Ascending aorta (tissue), 2 donors: ENCODE measurements around the gene APOL4. TPM values are rescaled to one million over a fixed set of nuclear protein-coding genes. Genes with fewer than 3 reads are reported as not detected.

Source experiments
- DNase-seq, 2 donors: peaks; one replicate each; pipeline ENCODE4 v3.0.0-alpha.2; 2019; ENCODE audit warnings: low spot score in 2 of 2
- H3K27ac ChIP-seq, 2 donors: fragments of 200-600 bp; sonication (generic); one replicate each; pipeline ENCODE4 v1.5.1; 2016 to 2017; ENCODE audit warnings: mild to moderate bottlenecking in 1 of 2
- H3K27me3 ChIP-seq: fragments of 200-600 bp; sonication (generic); one replicate; pipeline ENCODE4 v1.5.1; 2017
- H3K36me3 ChIP-seq, 2 donors: fragments of 200-600 bp; sonication (generic); one replicate each; pipeline ENCODE4 v1.5.1; 2016
- H3K4me1 ChIP-seq, 2 donors: fragments of 200-600 bp; sonication (generic); one replicate each; pipeline ENCODE4 v1.5.1; 2016 to 2017; ENCODE audit warnings: mild to moderate bottlenecking in 1 of 2
- H3K4me3 ChIP-seq, 2 donors: fragments of 200-600 bp; sonication (generic); one replicate each; pipeline ENCODE4 v1.5.1; 2016 to 2017; ENCODE audit warnings: mild to moderate bottlenecking in 1 of 2
- H3K9me3 ChIP-seq, 2 donors: fragments of 200-600 bp; sonication (generic); one replicate each; pipeline ENCODE4 v1.5.1; 2016
- intact Hi-C: fragments of 100-400 bp; cut with DNase I; formaldehyde crosslinking; loops from one replicate; pipeline ENCODE4 v1.15.1; 2023
- total RNA-seq: library from RNA; depleted of rRNA; stranded (reverse); fragments of >200 nt; gene quantifications from one replicate; pipeline ENCODE4 v1.1.0, GENCODE V29; 2016
- TF ChIP-seq, protein P1 (sequence below), 3 experiments: fragments of 200-600 bp in 2 of 3; fragments of 450-650 bp in 1 of 3; sonication (generic) in 2 of 3; IDR thresholded peaks; one replicate each; pipeline ENCODE4 v1.5.1; 2016 to 2019; ENCODE audit warnings: antibody characterized with exemption in 3 of 3, mild to moderate bottlenecking in 1 of 3, moderate library complexity in 1 of 3

Gene APOL4
- total RNA-seq, 1 donor from 2014 or later = not detected

DNA sequence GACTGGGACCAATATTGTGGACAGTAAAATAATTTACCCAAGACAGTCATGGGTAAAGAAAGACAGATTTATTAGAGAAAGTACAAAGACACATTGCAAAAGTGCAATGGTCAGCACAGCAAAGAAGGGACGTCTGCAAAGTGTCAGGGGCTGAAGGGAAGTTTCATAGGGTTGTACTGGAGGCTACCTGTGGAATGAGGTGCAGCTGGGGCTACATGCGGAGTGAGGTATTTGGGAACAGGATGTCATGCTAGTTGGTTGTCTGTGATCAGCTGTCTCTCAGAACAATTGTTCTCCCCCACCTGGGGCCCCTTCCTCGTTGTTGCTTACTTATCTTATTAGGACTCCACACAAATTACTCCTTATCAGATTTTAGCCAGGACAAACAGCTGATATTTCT lies 29.7 kb downstream of the APOL4 start:
- no peak overlapping the region for H3K27ac ChIP-seq
- H3K36me3 ChIP-seq = no peaks in the 10 kb centered on the region
- H3K4me1 ChIP-seq = no peaks in the 10 kb centered on the region
- TF ChIP-seq, protein P1, sequence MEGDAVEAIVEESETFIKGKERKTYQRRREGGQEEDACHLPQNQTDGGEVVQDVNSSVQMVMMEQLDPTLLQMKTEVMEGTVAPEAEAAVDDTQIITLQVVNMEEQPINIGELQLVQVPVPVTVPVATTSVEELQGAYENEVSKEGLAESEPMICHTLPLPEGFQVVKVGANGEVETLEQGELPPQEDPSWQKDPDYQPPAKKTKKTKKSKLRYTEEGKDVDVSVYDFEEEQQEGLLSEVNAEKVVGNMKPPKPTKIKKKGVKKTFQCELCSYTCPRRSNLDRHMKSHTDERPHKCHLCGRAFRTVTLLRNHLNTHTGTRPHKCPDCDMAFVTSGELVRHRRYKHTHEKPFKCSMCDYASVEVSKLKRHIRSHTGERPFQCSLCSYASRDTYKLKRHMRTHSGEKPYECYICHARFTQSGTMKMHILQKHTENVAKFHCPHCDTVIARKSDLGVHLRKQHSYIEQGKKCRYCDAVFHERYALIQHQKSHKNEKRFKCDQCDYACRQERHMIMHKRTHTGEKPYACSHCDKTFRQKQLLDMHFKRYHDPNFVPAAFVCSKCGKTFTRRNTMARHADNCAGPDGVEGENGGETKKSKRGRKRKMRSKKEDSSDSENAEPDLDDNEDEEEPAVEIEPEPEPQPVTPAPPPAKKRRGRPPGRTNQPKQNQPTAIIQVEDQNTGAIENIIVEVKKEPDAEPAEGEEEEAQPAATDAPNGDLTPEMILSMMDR (IDR thresholded peaks at IDR 0.05) = no peak
- intact Hi-C loops = no loop called here
- no peaks in the 10 kb centered on the region for H3K9me3 ChIP-seq
- H3K4me3 ChIP-seq = no peak overlapping the region
- DNase-seq = no peak
- no peaks in the 10 kb centered on the region for H3K27me3 ChIP-seq

GRCh38 chr22:36166518-36167220 lies 34.9 kb downstream of the APOL4 start:
- no peaks in the 10 kb centered on the region for H3K4me1 ChIP-seq
- intact Hi-C loops = no loop called here
- H3K4me3 ChIP-seq = no peak overlapping the region
- H3K36me3 ChIP-seq = no peaks in the 10 kb centered on the region
- TF ChIP-seq, protein P1 (IDR thresholded peaks at IDR 0.05) = no peak
- H3K9me3 ChIP-seq = no peaks in the 10 kb centered on the region
- DNase-seq = peak in 1 of 2 donors; percentile 40
- no peak overlapping the region for H3K27ac ChIP-seq
- H3K27me3 ChIP-seq = no peaks in the 10 kb centered on the region

- Histone ChIP-seq H3K9me3 (no peaks in the 10 kb centered on the region), H3K4me3 (no peak overlapping the region), H3K27me3 (no peaks in the 10 kb centered on the region), H3K27ac (no peak overlapping the region), H3K36me3 (no peaks in the 10 kb centered on the region), H3K4me1 (peaks cover 0 to 5% of the 10 kb centered on the region in 2 donors)
- TF ChIP-seq, protein P1 (IDR thresholded peaks at IDR 0.05) = no peak
- intact Hi-C loops = no loop called here
- DNase-seq = no peak
These were observed 35.5 kb downstream of the APOL4 start for GRCh38 chr22:36166086-36166485.

DNA sequence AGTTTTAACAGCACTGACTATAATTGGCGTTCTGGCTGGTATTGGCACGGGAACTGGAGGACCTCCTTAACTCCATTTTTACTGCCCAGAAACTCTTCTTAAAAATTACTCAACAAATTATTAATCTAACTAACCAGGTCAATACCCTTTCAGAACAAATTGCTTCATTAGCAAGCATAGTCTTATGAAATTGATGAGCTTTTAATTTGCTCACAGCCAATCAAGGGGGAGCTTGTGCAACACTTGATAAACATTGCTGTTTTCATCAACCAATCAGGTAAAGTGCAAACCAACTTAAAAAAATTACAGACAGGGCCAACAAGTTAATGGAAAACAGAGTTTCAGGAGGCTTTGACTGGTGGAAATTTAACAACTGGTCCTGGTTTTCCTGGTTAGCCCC lies 36.5 kb downstream of the APOL4 start:
- Histone ChIP-seq H3K36me3 (no peaks in the 10 kb centered on the region), H3K4me1 (peaks cover 0 to 13% of the 10 kb centered on the region in 2 donors), H3K27me3 (no peaks in the 10 kb centered on the region), H3K9me3 (no peaks in the 10 kb centered on the region), H3K4me3 (no peak overlapping the region), H3K27ac (no peak overlapping the region)
- DNase-seq = no peak
- TF ChIP-seq, protein P1 (IDR thresholded peaks at IDR 0.05) = no peak
- intact Hi-C loops = no loop called here

DNA sequence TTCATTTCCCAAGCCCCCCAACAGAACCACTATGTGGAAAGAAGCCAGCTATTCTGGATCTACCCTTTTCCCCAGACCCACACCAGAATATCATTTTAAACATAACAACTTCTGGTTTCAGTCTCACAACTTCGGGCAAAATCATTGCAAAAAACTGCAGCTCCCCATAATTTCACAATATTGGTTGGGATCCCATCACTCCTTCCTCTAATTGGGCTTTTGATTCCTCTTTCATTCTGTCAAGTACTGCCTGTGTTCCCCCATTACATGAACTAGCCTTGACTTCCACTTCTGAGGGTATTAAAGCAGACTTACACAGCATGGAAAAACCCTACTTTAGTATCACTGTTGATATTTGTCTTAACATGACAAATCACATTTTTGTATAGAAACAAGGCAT lies 37.0 kb downstream of the APOL4 start:
- Histone ChIP-seq H3K9me3 (no peaks in the 10 kb centered on the region), H3K27ac (no peak overlapping the region), H3K4me1 (peaks cover 0 to 18% of the 10 kb centered on the region in 2 donors), H3K27me3 (no peaks in the 10 kb centered on the region), H3K4me3 (no peak overlapping the region), H3K36me3 (no peaks in the 10 kb centered on the region)
- TF ChIP-seq, protein P1 (IDR thresholded peaks at IDR 0.05) = no peak
- peak in 1 of 2 donors; percentile 38 for DNase-seq
- intact Hi-C loops = no loop called here
